HepG2 (cell line): Measurements from ENCODE around the gene REST. TPM values are rescaled to one million over a fixed set of nuclear protein-coding genes. Genes with fewer than 3 reads are reported as not detected.

Source experiments
- CEBPB ChIP-seq: IDR thresholded peaks from 2 replicates; pipeline ENCODE4 v1.6.1; 2011; ENCODE audit warnings: low read depth, low read length, improper control_type of control experiment, borderline replicate concordance
- GPN1 ChIP-seq: sonication (generic); formaldehyde crosslinking; IDR thresholded peaks from 2 replicates; pipeline ENCODE4 v1.5.1; 2020; ENCODE audit warnings: missing genetic modification reagents, borderline replicate concordance
- GTF3A ChIP-seq: sonication (generic); formaldehyde crosslinking; conservative IDR thresholded peaks from 2 replicates; pipeline ENCODE4 v1.4.0; 2020; ENCODE audit warnings: mild to moderate bottlenecking, missing genetic modification reagents
- NFYB ChIP-seq: sonication (generic); formaldehyde crosslinking; IDR thresholded peaks from 2 replicates; pipeline ENCODE4 v1.4.0; 2020; ENCODE audit warnings: missing genetic modification reagents
- NKX3-1 ChIP-seq: sonication (generic); formaldehyde crosslinking; IDR thresholded peaks from 2 replicates; pipeline ENCODE4 v1.5.0; 2020; ENCODE audit warnings: missing genetic modification reagents
- PAWR ChIP-seq: sonication (generic); formaldehyde crosslinking; IDR thresholded peaks from 2 replicates; pipeline ENCODE4 v1.4.0; 2020; ENCODE audit warnings: missing genetic modification reagents, mild to moderate bottlenecking, borderline replicate concordance
- PCBP1 ChIP-seq: fragments of 200-400 bp; formaldehyde crosslinking; IDR thresholded peaks from 2 replicates; pipeline ENCODE4 v1.6.1; 2017; ENCODE audit warnings: mild to moderate bottlenecking, low read depth, low read length, borderline replicate concordance
- U2AF2 ChIP-seq: fragments of 200-400 bp; formaldehyde crosslinking; IDR thresholded peaks from 2 replicates; pipeline ENCODE4 v1.6.1; 2017; ENCODE audit warnings: low read depth, mild to moderate bottlenecking, low read length
- ZNF263 ChIP-seq: sonication (generic); formaldehyde crosslinking; IDR thresholded peaks from 2 replicates; pipeline ENCODE4 v1.4.0; 2020; ENCODE audit warnings: missing genetic modification reagents
- ZNF781 ChIP-seq: sonication (generic); formaldehyde crosslinking; IDR thresholded peaks from 2 replicates; pipeline ENCODE4 v1.5.1; 2020; ENCODE audit warnings: borderline replicate concordance, mild to moderate bottlenecking, missing genetic modification reagents; ENCODE audit errors: not compliant biosample characterization
- polyA plus RNA-seq, 8 experiments: library from polyadenylated mRNA; depleted of rRNA in 3 of 8; stranded (reverse) in 7 of 8; unstranded in 1 of 8; fragments of >200 nt; fragmentation: Illumina TruSeq in 4 of 8; extraction: Trizol in 4 of 8; gene quantifications; 2 replicates each; pipeline versions ENCODE4 v1.2.1 to v1.2.3, GENCODE V29; 2011 to 2016; ENCODE audit warnings: low read depth in 4 of 8, missing spikeins in 1 of 8, mixed read lengths in 1 of 8; ENCODE audit not compliant: insufficient read depth in 1 of 8
- total RNA-seq, 5 experiments: library from RNA; depleted of rRNA; stranded (reverse); fragments of >200 nt; fragmentation: Illumina TruSeq; extraction: Trizol; gene quantifications; 2 replicates each; pipeline ENCODE4 v1.2.3, GENCODE V29; 2016; ENCODE audit warnings: low read depth in 1 of 5
- TF ChIP-seq, protein P1 (sequence below): sonication (generic); formaldehyde crosslinking; IDR thresholded peaks from 2 replicates; pipeline ENCODE4 v1.4.0; 2020; ENCODE audit warnings: mild to moderate bottlenecking, low read depth, missing genetic modification reagents
- TF ChIP-seq, protein P2 (sequence below): sonication (generic); formaldehyde crosslinking; IDR thresholded peaks from 2 replicates; pipeline ENCODE4 v1.4.0; 2020; ENCODE audit warnings: missing genetic modification reagents
- TF ChIP-seq, protein P3 (sequence below): sonication (generic); formaldehyde crosslinking; IDR thresholded peaks from 2 replicates; pipeline ENCODE4 v1.4.0; 2020; ENCODE audit warnings: mild to moderate bottlenecking, missing genetic modification reagents
- TF ChIP-seq, protein P4 (sequence below): sonication (generic); formaldehyde crosslinking; IDR thresholded peaks from 2 replicates; pipeline ENCODE4 v1.4.0; 2020; ENCODE audit warnings: missing genetic modification reagents, borderline replicate concordance

REST gene
- total and polyA plus RNA-seq, 2 of the 13 experiments (the other 11 are each of a cell fraction or from before 2014, with no cell fraction given) = 12.7 to 22.4 TPM

DNA sequence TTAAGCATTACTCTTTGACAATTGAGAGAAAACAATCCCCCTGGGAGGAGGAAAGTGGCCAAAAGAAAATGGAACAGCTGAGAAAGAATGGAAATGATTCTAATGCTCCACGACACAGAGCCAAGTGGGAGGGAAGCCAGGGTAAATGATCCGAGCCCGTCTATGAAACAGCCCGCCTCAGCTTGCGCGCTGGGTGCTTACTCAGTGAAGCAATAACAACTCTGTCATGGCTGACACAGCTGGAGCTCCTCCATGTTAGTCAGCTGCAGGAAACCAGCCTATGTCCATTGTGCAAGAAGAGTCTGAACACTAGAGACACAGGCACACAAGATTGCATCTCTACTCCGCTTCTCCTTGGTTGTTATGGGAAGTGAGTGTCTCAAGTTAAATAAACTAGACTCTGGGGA lies 50.4 kb downstream of the REST start (continued):
- TF ChIP-seq, protein P1, sequence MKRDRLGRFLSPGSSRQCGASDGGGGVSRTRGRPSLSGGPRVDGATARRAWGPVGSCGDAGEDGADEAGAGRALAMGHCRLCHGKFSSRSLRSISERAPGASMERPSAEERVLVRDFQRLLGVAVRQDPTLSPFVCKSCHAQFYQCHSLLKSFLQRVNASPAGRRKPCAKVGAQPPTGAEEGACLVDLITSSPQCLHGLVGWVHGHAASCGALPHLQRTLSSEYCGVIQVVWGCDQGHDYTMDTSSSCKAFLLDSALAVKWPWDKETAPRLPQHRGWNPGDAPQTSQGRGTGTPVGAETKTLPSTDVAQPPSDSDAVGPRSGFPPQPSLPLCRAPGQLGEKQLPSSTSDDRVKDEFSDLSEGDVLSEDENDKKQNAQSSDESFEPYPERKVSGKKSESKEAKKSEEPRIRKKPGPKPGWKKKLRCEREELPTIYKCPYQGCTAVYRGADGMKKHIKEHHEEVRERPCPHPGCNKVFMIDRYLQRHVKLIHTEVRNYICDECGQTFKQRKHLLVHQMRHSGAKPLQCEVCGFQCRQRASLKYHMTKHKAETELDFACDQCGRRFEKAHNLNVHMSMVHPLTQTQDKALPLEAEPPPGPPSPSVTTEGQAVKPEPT (CRISPR knock-in tag) = no peak
- TF ChIP-seq, protein P2, sequence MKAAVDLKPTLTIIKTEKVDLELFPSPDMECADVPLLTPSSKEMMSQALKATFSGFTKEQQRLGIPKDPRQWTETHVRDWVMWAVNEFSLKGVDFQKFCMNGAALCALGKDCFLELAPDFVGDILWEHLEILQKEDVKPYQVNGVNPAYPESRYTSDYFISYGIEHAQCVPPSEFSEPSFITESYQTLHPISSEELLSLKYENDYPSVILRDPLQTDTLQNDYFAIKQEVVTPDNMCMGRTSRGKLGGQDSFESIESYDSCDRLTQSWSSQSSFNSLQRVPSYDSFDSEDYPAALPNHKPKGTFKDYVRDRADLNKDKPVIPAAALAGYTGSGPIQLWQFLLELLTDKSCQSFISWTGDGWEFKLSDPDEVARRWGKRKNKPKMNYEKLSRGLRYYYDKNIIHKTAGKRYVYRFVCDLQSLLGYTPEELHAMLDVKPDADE (CRISPR knock-in tag) = no peak
- no peak for TF ChIP-seq PAWR (CRISPR knock-in tag)
- no peak for TF ChIP-seq GPN1
- peak; percentile 48; the same call in 1 of the 2 replicates for TF ChIP-seq CEBPB
- TF ChIP-seq ZNF263 (CRISPR knock-in tag) = no peak
- no peak for TF ChIP-seq NFYB (CRISPR knock-in tag)
- no peak for TF ChIP-seq ZNF781
- TF ChIP-seq, protein P3, sequence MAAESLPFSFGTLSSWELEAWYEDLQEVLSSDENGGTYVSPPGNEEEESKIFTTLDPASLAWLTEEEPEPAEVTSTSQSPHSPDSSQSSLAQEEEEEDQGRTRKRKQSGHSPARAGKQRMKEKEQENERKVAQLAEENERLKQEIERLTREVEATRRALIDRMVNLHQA (CRISPR knock-in tag) = no peak
- TF ChIP-seq GTF3A (CRISPR knock-in tag) = no peak
- no peak for TF ChIP-seq NKX3-1
- no peak for TF ChIP-seq U2AF2
- TF ChIP-seq, protein P4, sequence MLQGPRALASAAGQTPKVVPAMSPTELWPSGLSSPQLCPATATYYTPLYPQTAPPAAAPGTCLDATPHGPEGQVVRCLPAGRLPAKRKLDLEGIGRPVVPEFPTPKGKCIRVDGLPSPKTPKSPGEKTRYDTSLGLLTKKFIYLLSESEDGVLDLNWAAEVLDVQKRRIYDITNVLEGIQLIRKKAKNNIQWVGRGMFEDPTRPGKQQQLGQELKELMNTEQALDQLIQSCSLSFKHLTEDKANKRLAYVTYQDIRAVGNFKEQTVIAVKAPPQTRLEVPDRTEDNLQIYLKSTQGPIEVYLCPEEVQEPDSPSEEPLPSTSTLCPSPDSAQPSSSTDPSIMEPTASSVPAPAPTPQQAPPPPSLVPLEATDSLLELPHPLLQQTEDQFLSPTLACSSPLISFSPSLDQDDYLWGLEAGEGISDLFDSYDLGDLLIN (CRISPR knock-in tag) = no peak
- no peak for TF ChIP-seq PCBP1
